ENCODE results near the gene PTPRT. TPM values are rescaled to one million over a fixed set of nuclear protein-coding genes. Genes with fewer than 3 reads are reported as not detected.

The PTPRT gene
- total and polyA plus RNA-seq, 2 of the 13 experiments (the other 11 are each of a cell fraction or from before 2014, with no cell fraction given) = under 0.01 to 0.09 TPM

GRCh38 chr20:43138061-43138770, 51.5 kb downstream of the PTPRT start (continued):
- no peak for TF ChIP-seq ZHX1 (CRISPR knock-in tag; IDR thresholded peaks at IDR 0.05; ENCODE audit: low read depth)
- 0 out of 2 replicates have a peak, but pooled peaks have one; percentile 37 for TF ChIP-seq ZNF776 (CRISPR knock-in tag; IDR thresholded peaks at IDR 0.05)
- no peak for TF ChIP-seq KLF9 (CRISPR knock-in tag; IDR thresholded peaks at IDR 0.05; ENCODE audit: low read depth)
- no peak for TF ChIP-seq TFDP1 (CRISPR knock-in tag; IDR thresholded peaks at IDR 0.05; ENCODE audit: borderline replicate concordance)
- TF ChIP-seq IKZF1 (IDR thresholded peaks at IDR 0.05) = no peak
- no peak for TF ChIP-seq TOE1 (CRISPR knock-in tag; IDR thresholded peaks at IDR 0.05)
- TF ChIP-seq CREB1 (IDR thresholded peaks at IDR 0.05) = peak; percentile 26; the same call in 1 of the 2 replicates
- no peak for TF ChIP-seq CREB1 (CRISPR knock-in tag; IDR thresholded peaks at IDR 0.05)
- TF ChIP-seq DR1 (CRISPR knock-in tag; IDR thresholded peaks at IDR 0.05) = no peak
- TF ChIP-seq ZNF780A (CRISPR knock-in tag; IDR thresholded peaks at IDR 0.05) = no peak
- no peak for TF ChIP-seq ESRRA (CRISPR knock-in tag; IDR thresholded peaks at IDR 0.05; ENCODE audit: low read depth)
- no peak for TF ChIP-seq ZNF629 (CRISPR knock-in tag; conservative IDR thresholded peaks at IDR 0.05)
- no peak for TF ChIP-seq ZNF704 (CRISPR knock-in tag; IDR thresholded peaks at IDR 0.05; ENCODE audit: borderline replicate concordance)
- no peak for TF ChIP-seq ZNF550 (CRISPR knock-in tag; IDR thresholded peaks at IDR 0.05; ENCODE audit: borderline replicate concordance)
- no peak for TF ChIP-seq TFDP2 (CRISPR knock-in tag; IDR thresholded peaks at IDR 0.05)
- no peak for TF ChIP-seq ZNF83 (CRISPR knock-in tag; IDR thresholded peaks at IDR 0.05; ENCODE audit: borderline replicate concordance)
